ENCODE data around the gene ITIH1.

The ITIH1 gene

DNA sequence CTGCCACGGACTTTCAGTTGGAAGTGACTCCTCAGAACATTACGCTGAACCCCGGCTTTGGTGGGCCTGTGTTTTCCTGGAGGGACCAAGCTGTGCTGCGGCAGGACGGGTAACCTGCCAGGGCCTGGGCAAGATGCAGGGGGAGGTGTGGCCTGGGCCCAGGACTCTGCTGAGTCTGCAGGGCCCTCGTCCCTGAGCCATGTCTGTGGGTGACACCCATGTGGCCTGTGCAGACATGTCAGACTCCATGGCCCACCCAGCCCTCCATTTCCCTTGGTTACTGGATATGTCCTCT is 12.3 kb downstream of the ITIH1 start:
- in situ Hi-C loops (cut with MboI; ENCODE audit: low sequenced_read_pairs): no loop called here
- Histone ChIP-seq H3K4me3 (no peak overlapping the region), H3K36me3 (replicated peaks) (no peaks in the 10 kb centered on the region), H3K27me3 (ENCODE audit: low read depth) (no peaks in the 10 kb centered on the region), H3K4me1 (no peaks in the 10 kb centered on the region), H3K9me3 (no peaks in the 10 kb centered on the region)
- no peak for DNase-seq (ENCODE audit: low spot score in 2 of 2)

DNA sequence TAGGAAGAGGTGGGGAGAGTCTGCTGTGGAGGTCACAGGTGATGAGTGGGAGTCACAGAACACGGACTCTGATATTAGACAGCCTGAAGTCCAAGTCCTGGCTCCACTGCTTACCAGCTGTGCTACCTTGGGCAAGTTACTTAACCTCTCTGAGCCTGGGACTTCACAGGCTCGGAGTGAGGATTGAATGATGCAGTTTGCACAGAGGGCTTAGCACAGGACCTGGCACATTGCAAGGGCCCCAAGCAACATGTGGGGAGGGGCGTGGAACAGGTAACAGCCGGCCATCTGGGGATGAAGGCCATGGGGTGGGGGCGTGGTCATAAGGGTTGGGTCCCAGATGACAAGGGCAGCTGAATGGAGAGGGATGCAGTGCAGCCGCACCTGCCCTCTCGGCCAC is 12.9 kb downstream of the ITIH1 start:
- in situ Hi-C loops (cut with MboI; ENCODE audit: low sequenced_read_pairs): no loop called here

DNA sequence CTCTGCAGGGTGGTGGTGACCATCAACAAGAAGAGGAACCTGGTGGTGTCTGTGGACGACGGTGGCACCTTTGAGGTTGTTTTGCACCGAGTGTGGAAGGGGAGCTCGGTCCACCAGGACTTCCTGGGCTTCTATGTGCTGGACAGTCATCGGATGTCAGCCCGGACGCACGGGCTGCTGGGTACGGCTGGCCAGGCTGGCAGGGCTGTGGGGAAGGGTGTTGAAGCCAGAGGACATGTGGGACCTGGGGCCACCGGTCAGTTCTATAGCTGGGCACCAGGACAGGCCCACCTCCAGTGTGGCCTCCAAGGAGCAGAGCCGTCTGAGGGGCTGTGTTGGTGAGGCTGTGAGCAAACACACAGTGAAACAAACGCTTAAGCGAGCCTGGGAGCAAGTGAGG is 13.3 kb downstream of the ITIH1 start:
- Histone ChIP-seq H3K4me3 (no peak overlapping the region), H3K27me3 (ENCODE audit: low read depth) (no peaks in the 10 kb centered on the region), H3K36me3 (replicated peaks) (no peaks in the 10 kb centered on the region), H3K4me1 (no peaks in the 10 kb centered on the region), H3K9me3 (no peaks in the 10 kb centered on the region)
- in situ Hi-C loops (cut with MboI; ENCODE audit: low sequenced_read_pairs): no loop called here
- no peak for DNase-seq (ENCODE audit: low spot score in 2 of 2)

More for the DNA sequence above, 12.9 kb downstream of the ITIH1 start:
- Histone ChIP-seq H3K9me3 (no peaks in the 10 kb centered on the region), H3K4me3 (no peak overlapping the region), H3K4me1 (no peaks in the 10 kb centered on the region), H3K36me3 (replicated peaks) (no peaks in the 10 kb centered on the region), H3K27me3 (ENCODE audit: low read depth) (no peaks in the 10 kb centered on the region)
- no peak for DNase-seq (ENCODE audit: low spot score in 2 of 2)

DNA sequence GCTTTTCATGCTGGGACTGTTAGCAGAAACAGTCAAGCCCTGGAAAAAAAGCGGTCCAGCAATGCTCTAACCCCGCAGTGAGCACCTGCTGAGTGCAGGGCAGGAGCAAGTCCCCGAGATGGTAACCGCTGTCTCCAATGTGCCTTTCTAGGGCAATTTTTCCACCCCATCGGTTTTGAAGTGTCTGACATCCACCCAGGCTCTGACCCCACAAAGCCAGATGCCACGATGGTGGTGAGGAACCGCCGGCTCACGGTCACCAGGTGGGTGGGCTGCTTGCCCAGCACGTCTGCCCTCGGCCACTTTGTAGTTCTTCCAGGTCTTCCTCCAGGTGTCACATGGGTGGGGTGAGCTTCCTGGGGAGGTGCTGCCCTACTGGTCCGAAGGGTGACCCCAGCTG is 14.0 kb downstream of the ITIH1 start:
- no peaks in the 10 kb centered on the region for H3K36me3 ChIP-seq (replicated peaks)

DNA sequence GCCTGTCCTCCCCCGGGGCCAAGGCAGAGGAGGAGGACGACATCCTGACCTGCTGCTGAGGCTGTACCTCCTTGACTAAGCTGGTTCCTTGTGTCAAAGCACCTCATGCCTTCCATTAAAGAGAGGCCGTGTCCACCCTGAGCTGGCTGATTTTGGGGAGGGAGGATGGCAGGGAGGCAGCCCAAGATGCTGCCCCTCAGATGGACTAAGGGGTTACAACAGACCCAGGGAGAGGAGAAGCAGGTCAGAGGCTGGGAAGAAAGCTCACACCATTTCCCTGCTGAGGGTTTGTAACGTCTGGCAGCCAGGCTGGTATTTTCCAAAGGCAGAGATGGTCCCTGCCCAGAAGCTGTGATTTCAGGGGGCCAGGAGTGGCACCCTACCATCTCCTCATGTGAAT is 14.5 kb downstream of the ITIH1 start:
- H3K4me3 ChIP-seq: no peak overlapping the region
- no peaks in the 10 kb centered on the region for H3K4me1 ChIP-seq
- H3K27me3 ChIP-seq (ENCODE audit: low read depth): no peaks in the 10 kb centered on the region
- H3K9me3 ChIP-seq: no peaks in the 10 kb centered on the region
- H3K36me3 ChIP-seq (replicated peaks): no peaks in the 10 kb centered on the region
- DNase-seq (ENCODE audit: low spot score in 2 of 2): no peak
- in situ Hi-C loops (cut with MboI; ENCODE audit: low sequenced_read_pairs): no loop called here

More for the DNA sequence above, 14.0 kb downstream of the ITIH1 start:
- in situ Hi-C loops (cut with MboI; ENCODE audit: low sequenced_read_pairs): no loop called here
- no peak overlapping the region for H3K4me3 ChIP-seq
- H3K27me3 ChIP-seq (ENCODE audit: low read depth): no peaks in the 10 kb centered on the region
- no peak for DNase-seq (ENCODE audit: low spot score in 2 of 2)
- no peaks in the 10 kb centered on the region for H3K4me1 ChIP-seq
- H3K9me3 ChIP-seq: no peaks in the 10 kb centered on the region

DNA sequence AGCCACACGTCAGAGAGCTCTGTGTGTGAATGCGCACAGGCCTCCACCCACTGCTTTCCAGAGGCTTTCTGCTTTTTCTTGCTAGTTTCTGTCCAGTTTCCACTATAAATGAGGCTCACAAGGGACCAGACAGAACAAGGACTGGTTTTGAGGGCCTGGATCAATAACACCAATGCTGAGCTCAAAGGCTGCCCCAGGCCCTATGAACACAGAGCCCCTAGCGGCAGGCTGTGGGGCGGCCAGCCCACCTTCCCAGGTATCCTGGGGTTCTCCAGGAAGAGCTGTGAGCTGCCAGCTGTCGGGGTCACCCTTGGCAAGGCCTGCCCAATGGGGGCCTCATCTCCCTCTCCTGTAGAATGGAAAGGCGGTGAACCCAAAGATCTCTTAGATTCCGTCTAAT is 15.0 kb downstream of the ITIH1 start:
- Histone ChIP-seq H3K27me3 (ENCODE audit: low read depth) (no peaks in the 10 kb centered on the region), H3K9me3 (no peaks in the 10 kb centered on the region), H3K4me1 (no peaks in the 10 kb centered on the region), H3K36me3 (replicated peaks) (no peaks in the 10 kb centered on the region), H3K4me3 (no peak overlapping the region)
- DNase-seq (ENCODE audit: low spot score in 2 of 2): no peak
- in situ Hi-C loops (cut with MboI; ENCODE audit: low sequenced_read_pairs): no loop called here

DNA sequence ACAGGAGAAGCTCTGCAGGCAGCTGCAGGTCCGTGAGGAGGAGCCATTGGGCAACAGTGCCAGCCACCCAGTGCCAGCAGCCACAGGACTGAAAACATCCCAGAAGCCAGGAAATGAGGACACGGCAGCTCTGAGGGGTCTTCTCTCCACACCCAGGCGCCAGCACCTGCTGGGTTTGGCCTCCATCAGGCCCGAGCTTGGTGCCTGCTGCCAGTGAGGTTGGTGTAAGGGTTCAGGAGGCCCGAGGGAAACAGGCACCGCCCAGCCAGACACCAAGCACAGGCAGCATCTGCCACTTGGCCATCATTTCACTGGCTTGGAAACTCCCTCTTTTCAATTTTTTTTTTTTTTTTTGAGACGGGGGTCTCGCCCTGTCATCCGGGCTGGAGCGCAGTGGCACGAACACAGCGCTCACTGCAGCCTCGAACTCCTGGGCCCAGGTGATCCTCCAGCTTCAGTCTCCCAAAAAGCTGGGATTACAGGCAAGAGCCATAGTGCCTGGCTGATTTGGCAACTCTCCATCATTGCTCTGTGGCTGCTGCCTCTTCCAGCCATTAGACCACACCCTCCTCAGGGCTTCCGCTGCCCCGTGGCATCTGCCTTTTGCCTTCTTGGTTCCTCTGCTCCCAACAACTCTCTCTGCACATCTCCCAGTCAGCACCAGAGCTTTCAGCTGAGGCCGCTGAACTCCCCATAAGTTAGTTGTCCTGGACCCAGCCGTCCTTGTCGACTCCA is 15.7 kb downstream of the ITIH1 start:
- Histone ChIP-seq H3K27me3 (ENCODE audit: low read depth) (no peaks in the 10 kb centered on the region), H3K9me3 (no peaks in the 10 kb centered on the region), H3K4me1 (no peaks in the 10 kb centered on the region), H3K4me3 (no peak overlapping the region), H3K36me3 (replicated peaks) (no peaks in the 10 kb centered on the region)
- DNase-seq (ENCODE audit: low spot score in 2 of 2): no peak
- in situ Hi-C loops (cut with MboI; ENCODE audit: low sequenced_read_pairs): no loop called here

DNA sequence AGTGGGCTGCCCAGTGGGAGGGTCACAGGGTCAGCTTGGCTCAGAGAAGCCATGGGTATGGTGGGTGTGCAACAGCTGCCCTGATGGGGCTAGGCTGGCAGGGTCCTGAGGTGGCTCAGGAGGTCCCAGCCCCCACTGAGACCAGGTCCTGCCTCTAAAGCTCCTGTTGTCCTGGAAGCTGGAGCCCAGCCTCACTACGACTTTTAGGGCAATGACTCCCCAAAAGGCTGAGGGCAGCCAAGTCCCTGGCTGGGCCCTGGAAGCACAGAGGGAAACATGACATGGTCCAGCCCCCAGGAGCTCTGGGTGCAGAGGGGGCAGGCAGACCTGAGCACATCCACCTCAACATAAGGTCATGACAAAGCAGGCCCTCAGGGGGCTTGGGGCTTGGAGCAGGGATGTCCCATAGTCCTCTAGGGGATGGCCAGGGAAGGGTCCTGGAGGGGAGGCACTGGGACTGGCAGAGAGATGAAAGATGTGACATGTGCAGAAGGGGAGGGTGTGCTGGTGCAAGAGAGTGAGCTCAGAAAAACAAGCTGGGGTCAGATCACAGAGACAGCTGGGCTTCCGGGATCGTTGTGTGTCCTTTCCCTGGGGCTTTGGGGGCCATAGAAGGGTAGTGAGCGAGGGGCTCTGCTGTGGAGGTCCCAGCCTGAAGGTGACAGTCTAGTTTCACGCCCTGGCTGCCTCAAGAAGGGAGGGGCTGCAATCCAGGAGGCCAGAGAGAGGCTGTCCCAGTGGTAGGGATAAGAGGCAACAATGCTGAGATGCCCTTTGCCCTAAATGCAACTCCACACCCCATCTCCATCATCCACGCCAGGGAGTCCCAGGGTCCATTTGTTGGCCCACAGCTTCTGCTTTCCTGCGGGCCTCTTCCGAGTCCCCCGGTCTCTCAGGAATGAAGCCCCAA is 16.6 kb downstream of the ITIH1 start:
- in situ Hi-C loops (cut with MboI; ENCODE audit: low sequenced_read_pairs): no loop called here
- no peaks in the 10 kb centered on the region for H3K4me1 ChIP-seq
- H3K36me3 ChIP-seq (replicated peaks): no peaks in the 10 kb centered on the region
- no peaks in the 10 kb centered on the region for H3K27me3 ChIP-seq (ENCODE audit: low read depth)
- no peak for DNase-seq (ENCODE audit: low spot score in 2 of 2)
- H3K4me3 ChIP-seq: no peak overlapping the region
- H3K9me3 ChIP-seq: no peaks in the 10 kb centered on the region

DNA sequence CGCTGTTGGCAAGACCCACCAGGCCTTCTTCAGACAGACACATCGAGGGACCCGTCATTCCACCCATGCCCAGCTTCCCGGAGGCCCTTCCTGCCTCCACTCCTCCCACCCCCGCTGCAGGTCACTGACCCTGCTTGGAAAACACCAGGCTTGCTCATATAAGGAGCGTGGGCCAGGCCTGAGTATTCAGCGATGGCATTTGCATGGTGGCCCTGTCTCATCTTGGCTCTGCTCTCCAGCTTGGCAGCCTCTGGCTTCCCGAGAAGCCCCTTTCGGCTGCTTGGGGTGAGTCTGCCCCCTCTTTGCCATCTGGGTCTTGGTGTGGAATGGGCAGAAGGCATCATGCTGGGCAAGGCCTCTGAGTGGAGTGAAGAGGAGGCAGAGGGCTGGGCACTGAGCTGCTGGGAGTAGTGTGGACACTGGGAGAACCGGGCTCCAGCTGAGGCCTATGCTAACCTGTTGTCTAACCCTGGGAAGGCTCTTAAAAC is 17.3 kb downstream of the ITIH1 start, which contains the start of gene ITIH3:
Gene ITIH3 (plus strand): TSS at position 185 of the 488 bp plus-strand sequence. CDS start 8 bp downstream, at position 193.
- H3K9me3 ChIP-seq: no peaks in the 10 kb centered on the region
- no peak within 1 kb of the TSS for H3K4me3 ChIP-seq
- H3K4me1 ChIP-seq: no peaks in the 10 kb centered on the region
- in situ Hi-C loops (cut with MboI; ENCODE audit: low sequenced_read_pairs): no loop called here
- no peaks in the 10 kb centered on the region for H3K36me3 ChIP-seq (replicated peaks)
- DNase-seq (ENCODE audit: low spot score in 2 of 2): no peak
- H3K27me3 ChIP-seq (ENCODE audit: low read depth): no peaks in the 10 kb centered on the region

DNA sequence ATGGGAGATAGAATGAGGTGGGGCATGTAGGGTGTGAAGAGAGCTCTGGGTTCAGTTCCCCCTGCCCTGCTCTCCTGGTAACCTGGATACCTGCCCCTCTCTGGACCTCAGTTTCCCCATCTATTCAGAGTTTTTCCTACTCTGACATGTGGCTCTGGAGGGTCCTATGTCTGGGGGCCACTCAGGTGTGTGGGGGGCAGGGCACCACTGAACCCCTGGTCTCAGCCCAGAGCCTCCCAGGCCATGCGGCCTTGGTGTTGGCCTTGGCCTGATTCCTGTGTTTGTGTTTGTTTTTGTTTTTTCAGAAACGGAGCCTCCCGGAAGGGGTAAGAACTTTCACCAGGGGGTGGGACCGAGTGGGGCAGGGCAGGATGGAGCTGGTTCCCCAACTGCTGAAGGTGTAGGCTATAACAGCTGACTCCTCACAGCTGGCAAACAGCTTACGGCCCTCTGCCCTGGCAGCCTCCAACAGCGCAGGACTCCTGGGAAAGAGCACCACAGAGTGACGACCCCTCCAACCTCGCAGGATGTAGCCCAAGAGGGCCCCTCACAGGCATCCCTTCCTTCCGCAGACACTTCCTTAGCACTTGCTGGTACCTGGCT is 18.0 kb downstream of the ITIH1 start:
- in situ Hi-C loops (cut with MboI; ENCODE audit: low sequenced_read_pairs): no loop called here
- Histone ChIP-seq H3K27me3 (ENCODE audit: low read depth) (no peaks in the 10 kb centered on the region), H3K9me3 (no peaks in the 10 kb centered on the region), H3K4me1 (no peaks in the 10 kb centered on the region), H3K4me3 (no peak overlapping the region), H3K36me3 (replicated peaks) (no peaks in the 10 kb centered on the region)
- no peak for DNase-seq (ENCODE audit: low spot score in 2 of 2)

DNA sequence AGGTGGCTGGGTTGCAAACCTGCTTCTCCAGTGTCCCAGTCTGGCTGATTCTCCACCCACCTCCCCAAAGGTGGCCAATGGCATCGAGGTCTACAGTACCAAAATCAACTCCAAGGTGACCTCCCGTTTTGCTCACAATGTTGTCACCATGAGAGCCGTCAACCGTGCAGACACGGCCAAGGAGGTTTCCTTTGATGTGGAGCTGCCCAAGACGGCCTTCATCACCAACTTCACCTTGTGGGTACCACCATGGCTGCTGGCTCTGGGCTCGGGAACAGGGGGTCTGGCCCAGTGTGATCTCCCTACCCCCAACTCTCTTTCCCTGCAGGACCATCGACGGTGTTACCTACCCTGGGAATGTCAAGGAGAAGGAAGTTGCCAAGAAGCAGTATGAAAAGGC is 19.0 kb downstream of the ITIH1 start:
- Histone ChIP-seq H3K27me3 (ENCODE audit: low read depth) (no peaks in the 10 kb centered on the region), H3K4me1 (no peaks in the 10 kb centered on the region), H3K36me3 (replicated peaks) (no peaks in the 10 kb centered on the region), H3K4me3 (no peak overlapping the region), H3K9me3 (no peaks in the 10 kb centered on the region)
- no peak for DNase-seq (ENCODE audit: low spot score in 2 of 2)
- in situ Hi-C loops (cut with MboI; ENCODE audit: low sequenced_read_pairs): no loop called here

DNA sequence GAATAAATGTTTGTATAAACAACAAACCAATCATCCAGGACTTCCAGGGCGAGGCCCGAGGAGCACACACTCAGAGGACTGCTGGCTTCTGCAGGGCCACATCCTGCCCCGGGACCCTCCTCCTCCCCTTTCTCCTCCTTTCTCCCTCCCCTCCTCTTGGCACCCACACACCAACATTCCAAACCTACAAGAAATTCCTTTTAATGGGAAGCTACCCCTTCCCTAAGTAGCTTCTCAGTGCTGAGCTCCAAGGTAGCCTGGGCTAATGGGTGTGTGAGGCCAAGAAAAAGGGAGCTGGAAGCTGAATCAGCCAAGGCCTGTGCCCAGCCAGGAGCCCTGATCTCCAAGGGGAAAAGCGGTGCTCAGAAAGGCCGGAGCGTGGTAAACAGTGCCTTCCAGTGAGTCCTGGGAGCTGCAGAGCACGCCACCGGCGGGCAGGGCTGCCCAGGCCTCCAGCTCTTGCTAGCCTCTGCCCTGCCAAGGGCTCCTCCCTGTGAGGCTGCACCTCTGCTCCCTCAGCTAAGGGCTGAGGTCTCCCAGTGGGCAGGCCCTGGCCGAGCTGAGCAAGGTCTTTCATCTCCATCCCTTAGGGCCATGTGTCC is 21.1 kb downstream of the ITIH1 start:
- Histone ChIP-seq H3K36me3 (replicated peaks) (no peaks in the 10 kb centered on the region), H3K9me3 (no peaks in the 10 kb centered on the region), H3K4me3 (no peak overlapping the region), H3K4me1 (no peaks in the 10 kb centered on the region), H3K27me3 (ENCODE audit: low read depth) (no peaks in the 10 kb centered on the region)
- no peak for DNase-seq (ENCODE audit: low spot score in 2 of 2)
- in situ Hi-C loops (cut with MboI; ENCODE audit: low sequenced_read_pairs): no loop called here

DNA sequence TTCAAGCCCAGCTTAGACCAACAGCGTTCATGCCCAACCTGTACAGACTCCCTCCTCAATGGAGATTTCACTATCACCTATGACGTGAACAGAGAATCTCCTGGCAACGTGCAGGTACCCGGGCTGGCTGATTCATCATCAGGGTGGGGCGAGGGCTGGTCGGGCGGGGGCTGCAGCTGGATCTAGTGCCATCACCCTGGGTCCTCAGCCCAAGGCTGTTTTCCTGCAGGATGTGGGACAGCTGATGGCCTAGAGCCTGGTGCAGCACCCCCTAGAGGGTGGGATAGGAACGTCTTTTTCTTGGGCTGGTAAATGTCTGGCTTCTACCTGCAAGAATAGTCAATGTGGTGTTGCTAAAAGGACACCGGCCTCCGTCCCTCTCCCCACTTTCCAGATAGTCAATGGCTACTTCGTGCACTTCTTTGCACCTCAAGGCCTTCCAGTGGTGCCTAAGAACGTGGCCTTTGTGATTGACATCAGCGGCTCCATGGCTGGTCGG is 21.6 kb downstream of the ITIH1 start:
- peak; percentile 6 to 56 for DNase-seq (ENCODE audit: low spot score in 2 of 2)
- Histone ChIP-seq H3K4me3 (no peak overlapping the region), H3K9me3 (no peaks in the 10 kb centered on the region), H3K27me3 (ENCODE audit: low read depth) (no peaks in the 10 kb centered on the region), H3K36me3 (replicated peaks) (no peaks in the 10 kb centered on the region), H3K4me1 (no peaks in the 10 kb centered on the region)
- in situ Hi-C loops (cut with MboI; ENCODE audit: low sequenced_read_pairs): no loop called here
